ENCODE measurements around the gene CIRBP.
"Not testable (repeated sequence)": the region's sequence is repeated elsewhere in the genome, so short reads cannot be mapped to it uniquely, and the experiment has no call there.

The CIRBP gene

DNA sequence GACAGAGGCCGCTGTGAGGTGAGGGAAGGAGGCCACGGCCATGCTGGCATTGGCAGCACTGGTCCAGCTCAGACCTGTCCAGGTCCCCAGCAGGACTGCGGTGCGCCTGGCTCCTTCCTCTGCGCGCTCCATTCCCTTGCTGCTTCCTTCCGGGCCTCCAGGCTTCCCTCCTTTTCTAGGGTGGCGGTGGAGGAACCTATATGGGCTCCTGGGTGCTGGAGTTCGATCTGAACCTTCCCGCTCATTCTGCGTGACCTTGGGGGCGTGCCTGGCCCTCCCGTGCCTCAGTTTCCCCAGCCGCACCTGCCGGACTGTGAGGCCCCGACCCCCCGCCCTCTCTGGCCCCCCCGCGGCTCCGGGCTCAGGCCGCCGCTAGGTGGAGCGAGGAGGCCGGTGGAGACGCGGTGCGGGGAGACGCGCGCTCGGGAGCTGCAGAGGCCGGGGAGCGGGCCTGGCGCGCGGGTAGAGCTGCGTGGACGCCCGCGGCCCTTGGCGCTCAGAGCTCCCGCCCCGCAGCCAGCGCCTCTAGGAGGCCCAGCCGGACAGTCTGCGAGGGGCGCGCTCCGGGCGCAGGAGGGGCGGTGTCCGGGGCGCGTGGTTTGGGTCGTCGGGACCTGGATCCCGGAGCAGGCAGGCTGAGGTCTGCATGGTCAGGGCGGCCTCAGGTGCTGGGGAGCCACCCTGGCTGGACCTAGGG is 46.5 kb downstream of the CIRBP start:
- DNase-seq = peak; percentile 58

DNA sequence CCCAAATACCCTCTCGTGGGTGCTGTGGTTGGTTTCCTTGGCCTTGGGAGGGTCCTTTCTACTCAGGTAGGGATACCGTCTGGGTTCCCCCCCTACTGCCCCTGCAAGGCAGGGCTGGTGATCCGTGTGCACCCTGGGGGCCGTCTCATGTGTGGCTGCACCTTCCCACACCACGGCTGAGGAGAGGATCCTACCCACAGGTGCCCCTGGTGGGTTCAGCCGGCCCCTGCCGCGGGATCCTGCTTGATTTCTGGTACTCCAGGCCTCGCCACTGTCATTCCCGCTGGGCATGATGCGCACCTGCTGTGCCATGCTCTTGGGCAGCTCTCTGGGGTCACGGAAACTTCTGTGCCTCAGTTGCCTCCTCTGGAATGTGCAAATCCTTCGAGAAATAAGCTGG is 47.3 kb downstream of the CIRBP start:
- DNase-seq = no peak

DNA sequence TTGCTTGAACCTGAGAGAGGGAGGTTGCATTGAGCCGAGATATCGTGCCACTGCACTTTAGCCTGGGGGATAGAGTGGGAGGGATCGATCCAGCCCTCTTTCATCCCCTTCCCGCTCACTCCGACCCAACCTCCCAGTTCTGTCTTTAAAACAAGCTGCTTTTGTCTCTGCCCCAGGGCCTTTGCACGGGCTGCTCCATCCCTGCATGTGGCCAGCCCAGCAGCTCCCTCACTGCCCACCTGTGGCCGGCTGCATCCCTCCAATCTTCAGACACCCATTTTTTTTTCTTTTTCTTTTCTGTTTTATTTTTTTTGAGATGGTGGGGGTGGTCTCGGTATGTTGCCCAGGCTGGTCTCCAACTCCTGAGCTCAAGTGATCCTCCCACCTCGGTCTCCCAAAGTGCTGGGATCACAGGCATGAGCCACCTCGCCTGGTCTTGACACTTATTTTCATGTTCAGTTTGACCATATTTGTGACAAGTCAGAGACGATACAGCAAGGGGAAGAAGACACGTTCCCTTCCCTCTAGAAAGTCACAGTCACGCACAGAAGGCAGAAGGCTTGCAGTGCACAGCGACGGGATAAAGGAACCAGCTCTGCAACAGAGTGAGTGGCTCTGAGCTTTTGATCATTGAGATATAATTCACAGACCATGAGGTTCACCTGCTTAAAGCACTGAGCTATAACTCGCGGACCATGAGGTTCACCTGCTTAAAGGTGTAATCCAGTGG is 48.3 kb downstream of the CIRBP start:
- DNase-seq = no peak

DNA sequence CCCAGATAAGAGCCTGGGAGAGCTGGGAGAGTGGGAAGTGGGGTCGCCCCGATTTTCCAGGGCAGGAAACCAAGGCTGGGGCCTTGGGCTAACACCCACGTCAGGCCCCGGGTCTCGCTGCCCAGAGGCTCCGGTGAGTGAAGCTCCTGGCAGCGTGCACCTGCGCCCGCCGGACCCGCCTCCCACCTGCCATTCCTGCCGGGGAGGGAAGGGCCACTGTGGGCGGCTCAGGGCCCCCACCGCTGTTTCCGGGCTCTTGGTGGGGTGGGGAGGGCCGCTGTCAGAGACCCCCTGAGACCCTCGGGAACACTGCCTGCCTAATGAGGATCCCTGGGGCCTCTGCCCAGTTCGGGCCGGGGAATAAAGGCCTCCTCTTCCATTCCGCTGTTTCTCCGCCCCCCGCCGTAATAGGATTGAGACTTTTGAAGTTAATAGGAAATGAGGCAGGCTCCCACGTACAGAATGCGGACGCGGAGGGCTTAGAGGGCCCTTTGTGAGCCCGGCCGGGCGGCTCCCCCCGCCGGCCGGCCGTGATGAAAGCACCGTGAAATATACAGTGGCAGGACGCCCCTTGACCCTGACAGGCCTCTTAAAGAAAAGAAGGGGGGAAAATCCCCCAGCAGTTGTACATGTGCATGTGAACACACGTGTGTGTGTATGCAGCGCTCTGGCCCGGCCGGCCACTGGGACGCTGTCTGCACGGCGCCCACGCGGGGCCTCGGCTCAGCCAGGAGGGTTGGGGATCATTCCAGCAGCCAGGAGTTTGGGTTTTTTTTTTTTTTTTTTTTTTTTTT is 49.7 kb downstream of the CIRBP start:
- no peak for DNase-seq

DNA sequence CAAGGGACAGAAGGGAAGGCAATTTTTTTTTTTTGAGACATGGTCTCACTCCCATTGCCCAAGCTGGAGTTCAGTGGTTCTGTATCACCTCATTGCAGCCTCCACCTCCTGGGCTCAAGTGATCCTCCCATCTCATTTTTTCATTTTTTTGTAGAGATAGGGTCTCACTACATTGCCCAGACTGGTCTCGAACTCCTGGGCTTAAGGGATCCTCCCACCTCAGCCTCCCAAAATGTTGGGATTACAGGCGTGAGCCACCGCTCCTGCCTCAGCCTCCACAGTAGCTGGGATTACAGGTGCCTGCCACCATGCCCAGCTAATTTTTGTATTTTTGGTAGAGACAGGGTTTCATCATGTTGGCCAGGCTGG is 51.1 kb downstream of the CIRBP start:
- DNase-seq = not testable (repeated sequence)

DNA sequence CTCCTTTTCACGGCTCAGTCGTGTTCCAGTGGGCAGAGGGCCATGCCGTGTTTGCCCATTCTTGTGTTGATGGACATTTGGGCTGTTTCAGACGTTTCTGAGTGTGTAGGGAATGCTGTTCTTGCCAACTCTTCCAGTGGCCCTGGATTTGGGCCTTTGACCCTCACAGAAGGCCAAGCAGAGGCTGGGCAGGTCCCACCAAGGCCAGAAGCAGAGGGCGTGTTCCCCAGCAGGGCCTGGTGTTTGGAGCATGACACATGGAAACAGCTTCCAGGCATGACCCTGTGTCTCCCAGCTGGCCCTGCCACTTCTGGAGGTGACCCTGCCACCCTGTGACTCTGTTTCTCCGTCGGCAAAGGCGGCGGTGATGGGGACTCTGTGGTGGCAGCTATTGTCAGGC is 52.4 kb downstream of the CIRBP start:
- DNase-seq = no peak

DNA sequence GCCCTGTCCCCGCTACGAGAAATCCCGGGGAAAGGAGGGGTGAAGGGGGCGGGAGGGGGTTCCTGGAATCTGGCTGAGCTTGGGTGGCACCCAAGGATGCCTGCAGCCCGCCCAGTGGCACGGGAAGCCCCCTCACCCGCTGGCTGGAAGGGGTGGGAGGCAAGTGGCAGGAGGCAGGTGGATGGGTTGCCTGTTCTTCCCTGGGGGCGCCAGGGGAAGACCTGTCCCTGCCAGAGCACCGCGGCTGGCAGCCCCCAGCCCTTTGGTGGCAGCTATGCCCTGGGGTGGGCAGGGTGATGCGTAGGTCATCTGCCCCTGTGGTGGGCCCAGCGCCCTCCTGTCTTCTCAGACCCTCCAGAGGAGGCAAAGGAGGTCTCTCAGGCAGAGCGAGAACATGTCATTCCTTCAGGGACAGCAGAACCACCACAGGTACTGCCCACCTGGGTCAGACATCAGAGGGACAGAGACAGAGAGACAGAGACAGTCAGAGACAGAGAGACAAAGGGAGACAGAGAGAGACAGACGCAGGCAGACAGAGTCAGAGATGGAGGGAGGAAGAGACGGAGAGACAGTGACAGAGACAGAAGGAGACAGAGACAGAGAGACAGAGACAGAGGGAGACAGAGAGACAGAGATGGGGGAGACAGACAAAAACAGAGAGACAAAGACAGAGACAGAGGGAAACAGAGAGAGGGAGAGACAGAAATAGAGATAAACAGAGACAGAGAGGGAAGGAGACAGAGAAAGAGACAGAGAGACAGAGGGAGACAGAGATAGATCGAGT is 53.3 kb downstream of the CIRBP start:
- DNase-seq = no peak

DNA sequence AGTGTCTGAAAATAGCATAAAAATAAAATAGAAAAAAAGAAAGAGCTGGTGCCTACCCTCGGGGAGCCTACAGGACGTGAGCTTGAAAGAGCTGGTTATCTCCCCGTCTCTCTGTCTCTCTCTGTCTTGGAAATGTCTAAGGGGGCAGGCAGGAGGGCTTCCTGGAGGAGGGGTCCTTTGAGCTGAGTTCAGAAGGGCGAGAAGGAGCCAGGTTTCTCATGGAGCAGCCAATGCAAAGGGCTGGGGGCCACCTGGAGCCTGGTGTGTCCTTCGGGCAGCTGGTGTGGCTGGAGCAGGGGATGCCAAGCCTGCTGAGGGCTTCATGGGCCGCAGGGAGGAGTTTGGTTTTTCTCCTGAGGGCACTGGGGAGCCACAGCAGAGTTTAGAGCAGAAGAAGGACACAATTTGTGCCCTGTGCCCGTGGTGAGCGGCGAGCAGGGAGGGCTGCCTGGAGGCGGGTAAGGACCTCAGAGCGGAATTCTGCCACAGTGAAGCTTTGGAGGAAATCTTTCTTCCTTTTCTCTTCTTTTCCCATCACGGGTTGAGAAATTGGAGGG is 55.2 kb downstream of the CIRBP start:
- DNase-seq = no peak
